HUES48 (cell line): Measurements from ENCODE around the gene PHACTR2.
"Not testable (repeated sequence)": the region's sequence is repeated elsewhere in the genome, so short reads cannot be mapped to it uniquely, and the experiment has no call there.

Experiments
- H3K27ac ChIP-seq: one replicate; pipeline ENCODE4 v1.7.0; 2013; ENCODE audit warnings: low read depth, low read length, inconsistent platforms
- H3K27me3 ChIP-seq: 2 replicates; pipeline ENCODE4 v1.6.1; 2013; ENCODE audit warnings: mild to moderate bottlenecking, low read length; ENCODE audit not compliant: control insufficient read depth, insufficient read depth
- H3K36me3 ChIP-seq: 2 replicates; pipeline ENCODE4 v1.6.1; 2013; ENCODE audit warnings: low read length; ENCODE audit not compliant: control insufficient read depth, insufficient read depth
- H3K4me1 ChIP-seq: 2 replicates; pipeline ENCODE4 v1.6.1; 2013; ENCODE audit warnings: mild to moderate bottlenecking, low read length; ENCODE audit not compliant: control insufficient read depth, insufficient read depth
- H3K4me3 ChIP-seq: 2 replicates; pipeline ENCODE4 v1.5.1; 2013; ENCODE audit warnings: mild to moderate bottlenecking, low read depth, low read length
- H3K9ac ChIP-seq: 2 replicates; pipeline ENCODE4 v1.6.1; 2013; ENCODE audit warnings: mild to moderate bottlenecking, low read depth, low read length, moderate library complexity
- H3K9me3 ChIP-seq: 2 replicates; pipeline ENCODE4 v1.6.1; 2013; ENCODE audit warnings: low read length; ENCODE audit not compliant: control insufficient read depth, insufficient read depth

PHACTR2 gene

GRCh38 chr6:143842902-143843676 lies 165.3 kb downstream of the PHACTR2 start, which contains the start of gene LTV1:
Gene LTV1, plus strand, starts transcription at chr6:143843338. Its CDS starts 140 bp downstream, at chr6:143843478.
- no peaks in the 10 kb centered on the region for H3K27me3 ChIP-seq
- H3K9me3 ChIP-seq, result no peaks in the 10 kb centered on the region
- H3K27ac ChIP-seq, result peak within 1 kb of the TSS; percentile 92
- peaks cover 39% of the 10 kb centered on the region for H3K36me3 ChIP-seq
- peak within 1 kb of the TSS; percentile 94 for H3K9ac ChIP-seq
- peak within 1 kb of the TSS; percentile 95 for H3K4me3 ChIP-seq
- no peaks in the 10 kb centered on the region for H3K4me1 ChIP-seq

- Histone ChIP-seq H3K9me3 (no peaks in the 10 kb centered on the region), H3K9ac (peak overlapping the region; percentile 94), H3K4me3 (peak overlapping the region; percentile 95), H3K36me3 (peaks cover 45% of the 10 kb centered on the region), H3K4me1 (no peaks in the 10 kb centered on the region), H3K27ac (peak overlapping the region; percentile 92), H3K27me3 (no peaks in the 10 kb centered on the region)
Measured at GRCh38 chr6:143843677-143843999, 165.9 kb downstream of the PHACTR2 start.

- Histone ChIP-seq H3K27ac (peak overlapping the region; percentile 92), H3K27me3 (no peaks in the 10 kb centered on the region), H3K9ac (peak overlapping the region; percentile 94), H3K9me3 (no peaks in the 10 kb centered on the region), H3K4me1 (no peaks in the 10 kb centered on the region), H3K36me3 (peaks cover 48% of the 10 kb centered on the region), H3K4me3 (peak overlapping the region; percentile 95)
Measured at GRCh38 chr6:143844006-143844405, 166.2 kb downstream of the PHACTR2 start.

GRCh38 chr6:143845033-143845432 lies 167.3 kb downstream of the PHACTR2 start:
- Histone ChIP-seq H3K4me1 (no peaks in the 10 kb centered on the region), H3K27ac (no peak overlapping the region), H3K9ac (no peak overlapping the region), H3K27me3 (no peaks in the 10 kb centered on the region), H3K36me3 (peaks cover 58% of the 10 kb centered on the region), H3K9me3 (no peaks in the 10 kb centered on the region), H3K4me3 (no peak overlapping the region)

GRCh38 chr6:143851706-143852105 lies 173.9 kb downstream of the PHACTR2 start:
- H3K4me3 ChIP-seq, H3K27ac ChIP-seq, H3K9ac ChIP-seq, H3K4me1 ChIP-seq, H3K9me3 ChIP-seq, H3K27me3 ChIP-seq: not testable (repeated sequence)
- peaks cover 71% of the 10 kb centered on the region for H3K36me3 ChIP-seq

- not testable (repeated sequence) for H3K27ac ChIP-seq, H3K9me3 ChIP-seq, H3K4me3 ChIP-seq, H3K9ac ChIP-seq, H3K27me3 ChIP-seq
- H3K36me3 ChIP-seq, result peaks cover 71% of the 10 kb centered on the region
- peaks cover 13% of the 10 kb centered on the region for H3K4me1 ChIP-seq
Measured at GRCh38 chr6:143855057-143855456, 177.3 kb downstream of the PHACTR2 start.

- not testable (repeated sequence) for H3K4me3 ChIP-seq, H3K9ac ChIP-seq
- H3K36me3 ChIP-seq, result peaks cover 72% of the 10 kb centered on the region
Measured at GRCh38 chr6:143856762-143857161, 179.0 kb downstream of the PHACTR2 start.

GRCh38 chr6:143857651-143858050 lies 179.9 kb downstream of the PHACTR2 start:
- H3K4me3 ChIP-seq, result no peak overlapping the region
- no peak overlapping the region for H3K27ac ChIP-seq
- peaks cover 75% of the 10 kb centered on the region for H3K36me3 ChIP-seq
- no peak overlapping the region for H3K9ac ChIP-seq
- no peaks in the 10 kb centered on the region for H3K9me3 ChIP-seq
- H3K27me3 ChIP-seq, result no peaks in the 10 kb centered on the region
- H3K4me1 ChIP-seq, result peaks cover 14% of the 10 kb centered on the region

More at GRCh38 chr6:143856762-143857161, 179.0 kb downstream of the PHACTR2 start:
- H3K27ac ChIP-seq, H3K27me3 ChIP-seq, H3K9me3 ChIP-seq: not testable (repeated sequence)
- peaks cover 14% of the 10 kb centered on the region for H3K4me1 ChIP-seq

GRCh38 chr6:143859891-143860660 lies 182.3 kb downstream of the PHACTR2 start:
- no peaks in the 10 kb centered on the region for H3K27me3 ChIP-seq
- peaks cover 96% of the 10 kb centered on the region for H3K36me3 ChIP-seq
- no peak overlapping the region for H3K9ac ChIP-seq
- H3K4me1 ChIP-seq, result peaks cover 14% of the 10 kb centered on the region
- H3K27ac ChIP-seq, result no peak overlapping the region
- no peak overlapping the region for H3K4me3 ChIP-seq
- no peaks in the 10 kb centered on the region for H3K9me3 ChIP-seq

- Histone ChIP-seq H3K4me1 (peaks cover 14% of the 10 kb centered on the region), H3K4me3 (no peak overlapping the region), H3K27ac (no peak overlapping the region), H3K9ac (no peak overlapping the region), H3K36me3 (peaks cover 67% of the 10 kb centered on the region), H3K27me3 (no peaks in the 10 kb centered on the region), H3K9me3 (no peaks in the 10 kb centered on the region)
Measured at GRCh38 chr6:143863771-143864170, 186.0 kb downstream of the PHACTR2 start.

- H3K36me3 ChIP-seq, result peaks cover 63% of the 10 kb centered on the region
- H3K27me3 ChIP-seq, result no peaks in the 10 kb centered on the region
- no peak within 1 kb of the TSS for H3K27ac ChIP-seq
- H3K9me3 ChIP-seq, result no peaks in the 10 kb centered on the region
- peaks cover 9% of the 10 kb centered on the region for H3K4me1 ChIP-seq
- no peak within 1 kb of the TSS for H3K4me3 ChIP-seq
- H3K9ac ChIP-seq, result no peak within 1 kb of the TSS
Measured at GRCh38 chr6:143864234-143864633, 186.5 kb downstream of the PHACTR2 start, which contains the start of gene ZC2HC1B. Gene ZC2HC1B, plus strand, starts transcription at chr6:143864474. Its CDS starts 66 bp downstream, at chr6:143864540.
